SK-MEL-5 (cell line): ENCODE results near the gene SMARCB1. TPM values are rescaled to one million over a fixed set of nuclear protein-coding genes. Genes with fewer than 3 reads are reported as not detected.

Experiments
- DNase-seq: peaks from one replicate; pipeline ENCODE4 v3.0.0-alpha.2; 2016; ENCODE audit warnings: low read depth, low spot score
- in situ Hi-C: cut with HindIII; loops from 2 replicates; pipeline ENCODE4 v1.10.0; 2016; ENCODE audit warnings: low sequenced_read_pairs, high pct_unique_total_duplicates, low pct_unique_long_range_greater_than_20kb
- total RNA-seq: library from RNA; depleted of rRNA; stranded (reverse); fragments of >200 nt; shearing (Covaris generic); gene quantifications from 2 replicates; pipeline ENCODE4 v1.2.3, GENCODE V29; 2014

The SMARCB1 gene
- total RNA-seq, 1 experiment from 2014 or later, result 71.1 TPM

- DNase-seq, result no peak
- in situ Hi-C loops, result no loop called here
Measured at GRCh38 chr22:23774922-23775436, 11.8 kb upstream of the SMARCB1 start.

- in situ Hi-C loops, result no loop called here
- peak; percentile 40 for DNase-seq
Measured at GRCh38 chr22:23775779-23776375, 10.9 kb upstream of the SMARCB1 start.

GRCh38 chr22:23777776-23778576 lies 8.8 kb upstream of the SMARCB1 start:
- no peak for DNase-seq
- in situ Hi-C loops, result no loop called here

GRCh38 chr22:23778577-23778900 lies 8.2 kb upstream of the SMARCB1 start:
- no peak for DNase-seq
- in situ Hi-C loops, result no loop called here

- DNase-seq, result no peak
- in situ Hi-C loops, result no loop called here
Measured at GRCh38 chr22:23779083-23779482, 7.7 kb upstream of the SMARCB1 start.

DNA sequence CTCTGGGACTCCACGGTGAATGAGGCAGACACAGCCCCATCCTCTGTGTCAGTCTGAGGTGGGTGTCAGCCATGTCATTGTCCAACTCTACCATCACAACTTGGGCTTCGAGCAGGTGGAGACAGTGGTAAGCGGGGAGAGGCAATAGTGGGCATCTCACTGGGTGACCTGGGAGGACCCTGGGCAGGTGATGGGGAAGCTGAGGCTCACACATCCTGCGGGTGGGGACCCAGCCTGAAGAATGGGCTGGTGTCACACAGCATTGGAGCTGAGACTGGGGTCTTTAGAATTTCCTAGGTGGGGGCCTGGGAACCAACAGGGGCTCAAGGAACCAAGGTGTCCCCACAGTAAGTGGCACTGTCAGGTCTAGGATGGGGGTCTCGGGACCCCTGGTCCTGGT lies 7.0 kb upstream of the SMARCB1 start:
- in situ Hi-C loops, result no loop called here
- no peak for DNase-seq

DNA sequence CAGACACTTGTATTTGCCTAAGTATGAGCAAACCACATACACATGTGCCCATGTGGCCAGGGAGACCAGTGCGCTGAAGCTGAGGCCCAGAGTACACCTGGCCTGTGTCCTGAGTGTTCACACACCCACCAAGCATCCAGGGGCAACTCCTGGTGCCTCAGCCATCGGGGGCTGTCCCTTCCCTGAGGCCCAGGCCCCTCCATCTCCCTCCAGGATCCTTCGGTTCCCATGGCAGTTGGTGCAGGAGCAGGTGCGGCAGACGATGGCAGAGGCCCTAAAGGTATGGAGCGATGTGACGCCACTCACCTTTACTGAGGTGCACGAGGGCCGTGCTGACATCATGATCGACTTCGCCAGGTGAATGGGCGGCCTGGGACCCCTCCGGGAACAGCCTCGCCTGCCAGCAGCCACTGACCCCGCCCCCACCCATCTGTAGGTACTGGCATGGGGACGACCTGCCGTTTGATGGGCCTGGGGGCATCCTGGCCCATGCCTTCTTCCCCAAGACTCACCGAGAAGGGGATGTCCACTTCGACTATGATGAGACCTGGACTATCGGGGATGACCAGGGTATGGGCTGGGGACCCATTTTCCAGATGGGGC lies 6.5 kb upstream of the SMARCB1 start:
- in situ Hi-C loops, result no loop called here
- DNase-seq, result no peak

DNA sequence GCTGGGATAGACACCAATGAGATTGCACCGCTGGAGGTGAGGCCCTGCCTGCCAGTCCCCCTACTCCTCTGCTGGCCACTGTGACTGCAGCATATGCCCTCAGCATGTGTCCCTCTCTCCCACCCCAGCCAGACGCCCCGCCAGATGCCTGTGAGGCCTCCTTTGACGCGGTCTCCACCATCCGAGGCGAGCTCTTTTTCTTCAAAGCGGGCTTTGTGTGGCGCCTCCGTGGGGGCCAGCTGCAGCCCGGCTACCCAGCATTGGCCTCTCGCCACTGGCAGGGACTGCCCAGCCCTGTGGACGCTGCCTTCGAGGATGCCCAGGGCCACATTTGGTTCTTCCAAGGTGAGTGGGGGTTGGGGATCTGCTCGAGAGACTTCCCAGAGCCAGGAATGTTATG lies 5.7 kb upstream of the SMARCB1 start:
- DNase-seq, result no peak
- in situ Hi-C loops, result no loop called here

DNA sequence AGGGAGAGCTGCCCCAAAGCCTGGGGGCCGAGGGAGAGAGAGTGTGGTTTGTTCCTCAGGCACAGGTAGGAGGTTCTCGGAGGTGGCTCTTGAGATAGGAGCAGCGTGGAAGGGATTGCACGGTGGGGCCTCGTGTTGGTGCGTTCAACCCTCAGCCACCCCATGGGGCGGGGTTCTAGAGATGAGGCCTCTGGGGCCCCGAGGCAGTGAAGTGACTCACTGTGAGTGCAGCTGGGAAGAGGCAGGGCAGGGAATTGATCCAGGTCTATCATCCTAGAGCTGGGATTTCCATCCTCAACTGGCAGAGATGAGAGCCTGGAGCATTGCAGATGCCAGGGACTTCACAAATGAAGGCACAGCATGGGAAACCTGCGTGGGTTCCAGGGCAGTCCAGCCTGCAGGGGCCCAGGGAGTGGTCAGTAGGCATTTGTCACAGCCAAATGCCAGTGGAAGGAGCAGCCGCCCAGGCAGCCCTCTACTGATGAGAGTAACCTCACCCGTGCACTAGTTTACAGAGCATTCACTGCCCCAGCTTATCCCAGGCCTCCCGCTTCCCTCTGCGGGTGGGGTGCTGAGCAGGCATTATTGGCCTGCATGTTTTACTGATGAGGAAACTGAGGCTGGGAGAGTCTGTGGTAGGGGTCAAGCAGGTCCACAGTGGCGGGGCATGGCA lies 5.1 kb upstream of the SMARCB1 start:
- DNase-seq, result no peak
- in situ Hi-C loops, result no loop called here

- DNase-seq, result no peak
- in situ Hi-C loops, result no loop called here
Measured at GRCh38 chr22:23782252-23782651, 4.5 kb upstream of the SMARCB1 start.

- in situ Hi-C loops, result no loop called here
- DNase-seq, result no peak
Measured at GRCh38 chr22:23782703-23783102, 4.1 kb upstream of the SMARCB1 start.

- in situ Hi-C loops, result no loop called here
- DNase-seq, result no peak
Measured at GRCh38 chr22:23783265-23784150, 3.3 kb upstream of the SMARCB1 start.

GRCh38 chr22:23784215-23784732 lies 2.5 kb upstream of the SMARCB1 start:
- in situ Hi-C loops, result no loop called here
- DNase-seq, result no peak

- in situ Hi-C loops, result no loop called here
- DNase-seq, result no peak
Measured at GRCh38 chr22:23786261-23786710, 480 bp upstream of the SMARCB1 start.

DNA sequence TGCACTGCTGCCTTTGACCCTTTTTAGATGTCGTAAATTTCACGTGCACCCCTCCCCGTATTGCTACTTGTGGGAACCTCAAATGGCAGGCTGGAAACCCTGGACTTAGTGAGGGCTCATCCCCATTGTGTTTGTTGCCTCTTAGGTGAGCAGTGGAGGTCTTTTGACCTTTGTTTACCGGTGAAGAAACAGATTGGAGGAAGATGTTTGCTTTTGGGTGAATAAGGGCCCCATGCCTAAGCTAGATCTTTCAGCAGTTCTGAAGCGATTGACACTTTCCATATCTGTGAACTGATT lies 782 bp downstream of the SMARCB1 start:
- in situ Hi-C loops, result no loop called here
- no peak for DNase-seq

DNA sequence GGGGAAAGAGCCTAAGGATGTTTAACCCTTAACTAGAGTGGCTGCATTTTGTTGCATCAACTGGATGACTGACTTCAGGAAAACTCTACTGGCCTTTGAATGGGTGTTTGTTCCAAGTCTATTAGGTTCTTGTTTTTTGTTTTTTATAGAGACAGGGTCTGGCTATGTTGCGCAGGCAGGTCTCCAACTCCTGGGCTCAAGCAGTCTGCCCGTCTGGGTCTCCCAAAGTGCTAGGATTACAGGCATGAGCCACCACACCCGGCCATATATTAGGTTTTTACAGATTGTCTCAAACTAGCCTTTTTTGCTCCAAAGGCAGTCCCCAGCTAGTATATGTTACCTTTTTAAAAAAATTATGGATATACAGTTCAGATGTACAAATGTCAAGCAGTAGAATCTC lies 1.1 kb downstream of the SMARCB1 start:
- DNase-seq, result no peak
- in situ Hi-C loops, result no loop called here

GRCh38 chr22:23789121-23789520 lies 2.4 kb downstream of the SMARCB1 start:
- DNase-seq, result no peak
- in situ Hi-C loops, result no loop called here
